ENCODE measurements around the gene HEXB.

Gene HEXB

DNA sequence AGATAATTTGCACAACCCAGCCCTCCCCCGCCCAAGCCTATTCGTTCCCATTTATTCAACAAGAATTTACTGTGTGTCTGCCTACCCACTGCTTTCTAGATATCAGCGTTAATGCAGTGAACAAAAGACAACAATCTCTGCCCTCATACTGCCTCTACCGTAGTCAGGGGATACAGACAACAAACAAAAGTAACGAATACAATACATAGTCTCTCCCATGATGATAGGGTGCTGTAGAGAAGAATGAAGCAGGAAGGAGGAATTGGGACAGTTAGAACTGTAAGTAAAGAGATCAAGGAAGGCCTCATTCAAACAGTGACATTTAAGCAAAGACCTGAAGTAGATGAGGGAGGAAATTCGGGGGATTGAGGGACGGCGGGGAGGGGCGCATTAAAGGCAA is 80.2 kb downstream of the HEXB start:
- TF ChIP-seq EP300 (IDR thresholded peaks at IDR 0.05; ENCODE audit: borderline replicate concordance), result no peak
- no peak for TF ChIP-seq TEAD4 (IDR thresholded peaks at IDR 0.05)
- no peak for TF ChIP-seq YY1 (IDR thresholded peaks at IDR 0.05; ENCODE audit: low read depth)
- no peak for TF ChIP-seq FOXM1 (IDR thresholded peaks at IDR 0.05; ENCODE audit: borderline replicate concordance, low read depth)
- TF ChIP-seq RAD21 (IDR thresholded peaks at IDR 0.05; ENCODE audit: low read depth), result no peak
- TF ChIP-seq MAX (IDR thresholded peaks at IDR 0.05), result no peak

DNA sequence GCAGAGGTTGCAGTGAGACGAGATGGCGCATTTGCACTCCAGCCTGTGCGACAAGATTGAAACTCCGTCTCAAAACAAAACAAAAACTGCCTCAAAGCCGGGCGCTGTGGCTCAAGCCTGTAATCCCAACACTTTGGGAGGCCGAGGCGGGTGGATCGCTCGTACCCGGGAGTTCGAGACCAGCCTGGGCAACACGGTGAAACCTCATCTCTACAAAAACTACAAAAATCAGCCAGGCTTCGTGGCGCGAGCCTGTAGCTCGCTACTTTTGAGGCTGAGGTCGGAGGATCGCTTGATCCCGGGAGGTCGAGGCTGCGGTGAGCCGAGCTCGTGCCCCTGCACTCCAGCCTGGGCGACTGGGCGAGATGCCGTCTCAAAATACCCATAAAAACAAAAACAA is 80.9 kb downstream of the HEXB start:
- TF ChIP-seq TAF1 (IDR thresholded peaks at IDR 0.05; ENCODE audit: low read depth) (no peak), TCF12 (IDR thresholded peaks at IDR 0.05; ENCODE audit: low read depth) (no peak), TEAD4 (IDR thresholded peaks at IDR 0.05) (no peak), NFIC (IDR thresholded peaks at IDR 0.05) (no peak), ZBTB7A (IDR thresholded peaks at IDR 0.05; ENCODE audit: low read depth) (no peak), FOXM1 (IDR thresholded peaks at IDR 0.05; ENCODE audit: borderline replicate concordance, low read depth) (no peak), EP300 (IDR thresholded peaks at IDR 0.05; ENCODE audit: borderline replicate concordance) (no peak), CEBPB (IDR thresholded peaks at IDR 0.05) (no peak), CREB1 (IDR thresholded peaks at IDR 0.05; ENCODE audit: low read depth) (no peak), RAD21 (IDR thresholded peaks at IDR 0.05; ENCODE audit: low read depth) (no peak), REST (IDR thresholded peaks at IDR 0.05; ENCODE audit: low read depth) (no peak), EGR1 (IDR thresholded peaks at IDR 0.05) (no peak), YY1 (IDR thresholded peaks at IDR 0.05; ENCODE audit: low read depth) (no peak), MAX (IDR thresholded peaks at IDR 0.05) (no peak)
- TF ChIP-seq, protein P1, sequence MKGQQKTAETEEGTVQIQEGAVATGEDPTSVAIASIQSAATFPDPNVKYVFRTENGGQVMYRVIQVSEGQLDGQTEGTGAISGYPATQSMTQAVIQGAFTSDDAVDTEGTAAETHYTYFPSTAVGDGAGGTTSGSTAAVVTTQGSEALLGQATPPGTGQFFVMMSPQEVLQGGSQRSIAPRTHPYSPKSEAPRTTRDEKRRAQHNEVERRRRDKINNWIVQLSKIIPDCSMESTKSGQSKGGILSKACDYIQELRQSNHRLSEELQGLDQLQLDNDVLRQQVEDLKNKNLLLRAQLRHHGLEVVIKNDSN (IDR thresholded peaks at IDR 0.05), result no peak

GRCh38 chr5:74766418-74766848 is 81.4 kb downstream of the HEXB start:
- TF ChIP-seq, protein P1 (IDR thresholded peaks at IDR 0.05), result no peak
- TF ChIP-seq MAX (IDR thresholded peaks at IDR 0.05), result no peak
- TF ChIP-seq EP300 (IDR thresholded peaks at IDR 0.05; ENCODE audit: borderline replicate concordance), result no peak
- no peak for TF ChIP-seq EGR1 (IDR thresholded peaks at IDR 0.05)
- no peak for TF ChIP-seq CEBPB (IDR thresholded peaks at IDR 0.05)
- TF ChIP-seq REST (IDR thresholded peaks at IDR 0.05; ENCODE audit: low read depth), result no peak
- TF ChIP-seq TEAD4 (IDR thresholded peaks at IDR 0.05), result no peak
- TF ChIP-seq RAD21 (IDR thresholded peaks at IDR 0.05; ENCODE audit: low read depth), result no peak
- TF ChIP-seq YY1 (IDR thresholded peaks at IDR 0.05; ENCODE audit: low read depth), result no peak
- TF ChIP-seq NFIC (IDR thresholded peaks at IDR 0.05), result no peak
- no peak for TF ChIP-seq TCF12 (IDR thresholded peaks at IDR 0.05; ENCODE audit: low read depth)
- no peak for TF ChIP-seq FOXM1 (IDR thresholded peaks at IDR 0.05; ENCODE audit: borderline replicate concordance, low read depth)
- TF ChIP-seq ZBTB7A (IDR thresholded peaks at IDR 0.05; ENCODE audit: low read depth), result no peak
- TF ChIP-seq CREB1 (IDR thresholded peaks at IDR 0.05; ENCODE audit: low read depth), result no peak
- TF ChIP-seq TAF1 (IDR thresholded peaks at IDR 0.05; ENCODE audit: low read depth), result no peak

- TF ChIP-seq EGR1 (IDR thresholded peaks at IDR 0.05) (peak; percentile 17), TEAD4 (IDR thresholded peaks at IDR 0.05) (no peak), TAF1 (IDR thresholded peaks at IDR 0.05; ENCODE audit: low read depth) (peak; percentile 84), NFIC (IDR thresholded peaks at IDR 0.05) (peak; percentile 34; the same call in 1 of the 2 replicates), YY1 (IDR thresholded peaks at IDR 0.05; ENCODE audit: low read depth) (peak; percentile 58), RAD21 (IDR thresholded peaks at IDR 0.05; ENCODE audit: low read depth) (no peak), EP300 (IDR thresholded peaks at IDR 0.05; ENCODE audit: borderline replicate concordance) (no peak; the same call in 1 of the 2 replicates), ZBTB7A (IDR thresholded peaks at IDR 0.05; ENCODE audit: low read depth) (peak; percentile 55; the same call in 1 of the 2 replicates), MAX (IDR thresholded peaks at IDR 0.05) (peak; percentile 90), CEBPB (IDR thresholded peaks at IDR 0.05) (no peak; the same call in 1 of the 2 replicates), TCF12 (IDR thresholded peaks at IDR 0.05; ENCODE audit: low read depth) (peak; percentile 46; the same call in 1 of the 2 replicates), CREB1 (IDR thresholded peaks at IDR 0.05; ENCODE audit: low read depth) (peak; percentile 8; the same call in 1 of the 2 replicates), FOXM1 (IDR thresholded peaks at IDR 0.05; ENCODE audit: borderline replicate concordance, low read depth) (no peak)
- TF ChIP-seq, protein P1 (IDR thresholded peaks at IDR 0.05), result peak; percentile 72
Measured at GRCh38 chr5:74766849-74767578, 82.0 kb downstream of the HEXB start, which contains the start of the genes GFM2 and NSA2. TSS of gene GFM2 (minus strand) at chr5:74767117. CDS start at chr5:74763742, 3,375 bp downstream. TSS of gene NSA2 (plus strand) at chr5:74767249. CDS start at chr5:74767361, 112 bp downstream.
